Kidney glomerular epithelial cell (primary cell): Measurements from ENCODE around the gene EIF5A.

ENCODE experiments used
- DNase-seq: peaks from one replicate; lab custom pipeline; 2025; lab: John Stamatoyannopoulos, UW

EIF5A gene

GRCh38 chr17:7313890-7314718, 6.7 kb downstream of the EIF5A start:
- peak; percentile 31 for DNase-seq

GRCh38 chr17:7314719-7315569, 7.5 kb downstream of the EIF5A start, which contains the start of gene GPS2:
Gene GPS2 (minus strand): TSS chr17:7315360. CDS start chr17:7315052, 308 bp downstream.
- peak; percentile 40 for DNase-seq

GRCh38 chr17:7315570-7316235, 8.3 kb downstream of the EIF5A start:
- no peak for DNase-seq

- no peak for DNase-seq
These were observed 9.9 kb downstream of the EIF5A start for GRCh38 chr17:7317161-7317803.

GRCh38 chr17:7318121-7318860, 10.9 kb downstream of the EIF5A start:
- no peak for DNase-seq

GRCh38 chr17:7321466-7321865, 14.0 kb downstream of the EIF5A start:
- DNase-seq, result no peak

GRCh38 chr17:7322520-7323194, 15.2 kb downstream of the EIF5A start:
- DNase-seq, result no peak

- peak; percentile 36 for DNase-seq
These were observed 16.5 kb downstream of the EIF5A start for GRCh38 chr17:7323731-7324437.

- DNase-seq, result no peak
These were observed 17.0 kb downstream of the EIF5A start for GRCh38 chr17:7324438-7324779.

GRCh38 chr17:7325031-7325528, 17.7 kb downstream of the EIF5A start:
- DNase-seq, result no peak

GRCh38 chr17:7326186-7326585, 18.8 kb downstream of the EIF5A start:
- no peak for DNase-seq

- no peak for DNase-seq
These were observed 19.6 kb downstream of the EIF5A start for GRCh38 chr17:7327056-7327455.

GRCh38 chr17:7327501-7327900, 20.1 kb downstream of the EIF5A start:
- DNase-seq, result no peak

GRCh38 chr17:7328009-7328408, 20.6 kb downstream of the EIF5A start:
- no peak for DNase-seq

GRCh38 chr17:7328840-7329373, 21.5 kb downstream of the EIF5A start, which contains the start of gene NEURL4:
Gene NEURL4 (minus strand): TSS chr17:7329335. CDS start chr17:7329312, 23 bp downstream.
- no peak for DNase-seq

GRCh38 chr17:7329374-7329996, 22.1 kb downstream of the EIF5A start:
- DNase-seq, result peak; percentile 94

- DNase-seq, result peak; percentile 66
These were observed 22.7 kb downstream of the EIF5A start for GRCh38 chr17:7329997-7330637.

GRCh38 chr17:7330638-7331015, 23.2 kb downstream of the EIF5A start:
- DNase-seq, result no peak

- no peak for DNase-seq
These were observed 24.7 kb downstream of the EIF5A start for GRCh38 chr17:7332111-7332510.
